Neural cell (in vitro differentiated cells): Measurements from ENCODE around the gene COL21A1. TPM values are rescaled to one million over a fixed set of nuclear protein-coding genes. Genes with fewer than 3 reads are reported as not detected.

Experiments
- H2AFZ ChIP-seq: fragments of 200-600, 300-800 bp; sonication (generic), shearing (Covaris generic); 2 replicates; pipeline ENCODE4 v1.6.0; 2014; ENCODE audit warnings: low read depth, mild to moderate bottlenecking, antibody characterized with exemption, low read length, moderate library complexity
- H3F3A ChIP-seq: fragments of 200-600 bp; shearing (Covaris generic); 2 replicates; pipeline ENCODE4 v1.6.1; 2016; ENCODE audit warnings: mild to moderate bottlenecking, moderate library complexity, mixed read lengths, antibody characterized with exemption, low read length; ENCODE audit not compliant: insufficient read depth, poor library complexity, severe bottlenecking
- H3K27ac ChIP-seq: fragments of 200-600, 300-800 bp; sonication (generic), shearing (Covaris generic); 2 replicates; pipeline ENCODE4 v1.5.1; 2014; ENCODE audit warnings: mild to moderate bottlenecking, low read length, moderate library complexity
- H3K27me3 ChIP-seq: fragments of 300-800, 200-600 bp; sonication (generic), shearing (Covaris generic); 2 replicates; pipeline ENCODE4 v1.6.0; 2014; ENCODE audit warnings: mild to moderate bottlenecking, low read depth, low read length, moderate library complexity; ENCODE audit not compliant: insufficient read depth
- H3K36me3 ChIP-seq: fragments of 300-800, 200-600 bp; sonication (generic), shearing (Covaris generic); 2 replicates; pipeline ENCODE4 v1.5.1; 2014; ENCODE audit warnings: mild to moderate bottlenecking, antibody characterized with exemption, low read length, moderate library complexity; ENCODE audit not compliant: insufficient read depth
- H3K4me2 ChIP-seq: fragments of 300-800, 200-600 bp; sonication (generic), shearing (Covaris generic); 2 replicates; pipeline ENCODE4 v1.6.0; 2014; ENCODE audit warnings: mild to moderate bottlenecking, low read length
- H3K4me3 ChIP-seq: fragments of 300-800, 200-600 bp; sonication (generic), shearing (Covaris generic); 2 replicates; pipeline ENCODE4 v1.5.1; 2014; ENCODE audit warnings: mild to moderate bottlenecking, low read length, moderate library complexity
- H3K79me2 ChIP-seq: fragments of 200-600 bp; shearing (Covaris generic); replicated peaks from 2 replicates; pipeline ENCODE4 v1.6.0; 2014; ENCODE audit warnings: mild to moderate bottlenecking, low read length, moderate library complexity; ENCODE audit not compliant: insufficient read depth
- H3K9ac ChIP-seq: fragments of 300-800, 200-600 bp; sonication (generic), shearing (Covaris generic); 2 replicates; pipeline ENCODE4 v1.6.1; 2016; ENCODE audit warnings: mild to moderate bottlenecking, low read length, mixed read lengths
- H3K9me2 ChIP-seq: fragments of 200-600 bp; shearing (Covaris generic); 2 replicates; pipeline ENCODE4 v1.6.1; 2016; ENCODE audit warnings: mild to moderate bottlenecking, low read length, mixed read lengths; ENCODE audit not compliant: insufficient read depth
- H3K9me3 ChIP-seq: fragments of 200-600, 300-800 bp; sonication (generic), shearing (Covaris generic); 2 replicates; pipeline ENCODE4 v1.6.1; 2016; ENCODE audit warnings: mild to moderate bottlenecking, mixed run types, low read length, moderate library complexity, mixed read lengths
- H4K20me1 ChIP-seq: fragments of 200-600 bp; shearing (Covaris generic); 2 replicates; pipeline ENCODE4 v1.6.1; 2016; ENCODE audit warnings: mild to moderate bottlenecking, mixed run types; ENCODE audit not compliant: insufficient read depth
- CTCF ChIP-seq: fragments of 450-650 bp; IDR thresholded peaks from 2 replicates; pipeline ENCODE4 v1.5.1; 2014; ENCODE audit warnings: antibody characterized with exemption, mild to moderate bottlenecking, moderate library complexity; ENCODE audit not compliant: poor library complexity, severe bottlenecking
- EP300 ChIP-seq: fragments of 450-650 bp; conservative IDR thresholded peaks from 2 replicates; pipeline ENCODE4 v1.6.1; 2014; ENCODE audit warnings: antibody characterized with exemption, mild to moderate bottlenecking, moderate library complexity; ENCODE audit not compliant: poor library complexity, severe bottlenecking
- EZH2 ChIP-seq: fragments of 200-600, 300-800 bp; shearing (Covaris generic), sonication (generic); IDR thresholded peaks from 2 replicates; pipeline ENCODE4 v1.6.1; 2014; ENCODE audit warnings: antibody characterized with exemption, low read length, borderline replicate concordance, mild to moderate bottlenecking; ENCODE audit not compliant: insufficient read depth, poor library complexity, severe bottlenecking
- MXI1 ChIP-seq: fragments of 450-650 bp; conservative IDR thresholded peaks from 2 replicates; pipeline ENCODE4 v1.6.1; 2014; ENCODE audit warnings: antibody characterized with exemption, mild to moderate bottlenecking; ENCODE audit not compliant: poor library complexity, severe bottlenecking
- POLR2AphosphoS5 ChIP-seq: IDR thresholded peaks from 2 replicates; pipeline ENCODE4 v1.6.1; 2012
- RAD21 ChIP-seq: fragments of 450-650 bp; conservative IDR thresholded peaks from 2 replicates; pipeline ENCODE4 v1.6.1; 2014; ENCODE audit warnings: antibody characterized with exemption, mild to moderate bottlenecking, moderate library complexity
- REST ChIP-seq: IDR thresholded peaks from 2 replicates; pipeline ENCODE4 v1.6.1; 2012; ENCODE audit warnings: borderline replicate concordance
- SMC3 ChIP-seq: fragments of 450-650 bp; conservative IDR thresholded peaks from 2 replicates; pipeline ENCODE4 v1.6.1; 2014; ENCODE audit warnings: antibody characterized with exemption, mild to moderate bottlenecking, moderate library complexity; ENCODE audit not compliant: poor library complexity
- TAF1 ChIP-seq: IDR thresholded peaks from 2 replicates; pipeline ENCODE4 v1.6.1; 2012; ENCODE audit warnings: low read depth
- polyA plus RNA-seq: library from polyadenylated mRNA; depleted of rRNA; stranded (reverse); fragments of >200 nt; gene quantifications from 2 replicates; pipeline ENCODE4 v1.2.3, GENCODE V29; 2014

Gene COL21A1
- polyA plus RNA-seq, 1 donor from 2014 or later: 0.25 TPM

GRCh38 chr6:56268266-56268665 lies 20.9 kb upstream of the COL21A1 start:
- H2AFZ ChIP-seq: no peak overlapping the region
- no peaks in the 10 kb centered on the region for H3F3A ChIP-seq
- no peaks in the 10 kb centered on the region for H4K20me1 ChIP-seq
- no peak overlapping the region for H3K4me2 ChIP-seq
- no peaks in the 10 kb centered on the region for H3K27me3 ChIP-seq
- TF ChIP-seq EP300 (no peak), TAF1 (no peak), POLR2AphosphoS5 (no peak), EZH2 (no peak), CTCF (no peak), RAD21 (no peak)
- H3K27ac ChIP-seq: no peak overlapping the region
- H3K9me3 ChIP-seq: no peaks in the 10 kb centered on the region
- H3K79me2 ChIP-seq: no peaks in the 10 kb centered on the region
- H3K9me2 ChIP-seq: no peaks in the 10 kb centered on the region
- no peak overlapping the region for H3K9ac ChIP-seq
- no peaks in the 10 kb centered on the region for H3K36me3 ChIP-seq
- no peak overlapping the region for H3K4me3 ChIP-seq

GRCh38 chr6:56266011-56266410 lies 18.6 kb upstream of the COL21A1 start:
- Histone ChIP-seq H3K9ac (no peak overlapping the region), H3F3A (no peaks in the 10 kb centered on the region), H3K9me3 (no peaks in the 10 kb centered on the region), H3K4me2 (no peak overlapping the region), H3K27ac (no peak overlapping the region), H3K27me3 (no peaks in the 10 kb centered on the region), H3K9me2 (no peaks in the 10 kb centered on the region), H3K79me2 (no peaks in the 10 kb centered on the region), H3K36me3 (no peaks in the 10 kb centered on the region), H4K20me1 (no peaks in the 10 kb centered on the region), H3K4me3 (no peak overlapping the region), H2AFZ (no peak overlapping the region)
- TF ChIP-seq SMC3 (no peak), MXI1 (no peak), EP300 (no peak), TAF1 (no peak), REST (no peak), EZH2 (no peak), POLR2AphosphoS5 (no peak), RAD21 (no peak), CTCF (no peak)
